ENCODE measurements around the gene SFTA2. TPM values are rescaled to one million over a fixed set of nuclear protein-coding genes. Genes with fewer than 3 reads are reported as not detected.

Gene SFTA2
- total and polyA plus RNA-seq, 4 donors: 65.4 to 2,392 (median 573) TPM

DNA sequence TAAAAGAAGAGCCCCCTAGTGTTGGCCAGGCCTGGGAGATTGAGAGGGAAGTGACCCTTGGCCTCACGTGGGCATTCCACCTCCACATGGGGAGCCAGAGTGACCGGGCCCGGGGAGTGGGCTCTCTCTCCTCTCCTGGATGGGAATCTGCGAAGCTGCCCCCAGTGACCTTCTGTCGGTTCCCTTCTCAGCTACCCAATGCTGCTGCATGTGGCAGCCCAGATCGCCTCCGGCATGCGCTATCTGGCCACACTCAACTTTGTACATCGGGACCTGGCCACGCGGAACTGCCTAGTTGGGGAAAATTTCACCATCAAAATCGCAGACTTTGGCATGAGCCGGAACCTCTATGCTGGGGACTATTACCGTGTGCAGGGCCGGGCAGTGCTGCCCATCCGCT is 34.1 kb downstream of the SFTA2 start:
- Histone ChIP-seq H3K4me1 (ENCODE audit: control insufficient read depth in 5 of 5, insufficient read depth in 5 of 5, low read length in 5 of 5) (no peaks in the 10 kb centered on the region), H3K27ac (ENCODE audit: low read depth in 1 of 2, low read length in 1 of 2) (no peak overlapping the region), H3K9ac (ENCODE audit: insufficient read depth in 1 of 2, low read length in 2 of 2) (no peak overlapping the region), H3K36me3 (ENCODE audit: control insufficient read depth in 4 of 4, insufficient read depth in 4 of 4, low read length in 4 of 4) (peaks cover 0 to 34% (median 21%) of the 10 kb centered on the region in 4 donors), H3K27me3 (ENCODE audit: control insufficient read depth in 3 of 3, insufficient read depth in 3 of 3, low read length in 2 of 3) (no peaks in the 10 kb centered on the region), H3K9me3 (ENCODE audit: control insufficient read depth in 4 of 4, insufficient read depth in 3 of 4, low read length in 3 of 4) (no peaks in the 10 kb centered on the region), H3K4me3 (no peak overlapping the region)
- ATAC-seq (ENCODE audit: insufficient read depth, low FRiP score): no peak
- WGBS, 2 donors: 90 to 95% methylated on average over 16 of the region's 16 CpGs
- TF ChIP-seq, protein P1, sequence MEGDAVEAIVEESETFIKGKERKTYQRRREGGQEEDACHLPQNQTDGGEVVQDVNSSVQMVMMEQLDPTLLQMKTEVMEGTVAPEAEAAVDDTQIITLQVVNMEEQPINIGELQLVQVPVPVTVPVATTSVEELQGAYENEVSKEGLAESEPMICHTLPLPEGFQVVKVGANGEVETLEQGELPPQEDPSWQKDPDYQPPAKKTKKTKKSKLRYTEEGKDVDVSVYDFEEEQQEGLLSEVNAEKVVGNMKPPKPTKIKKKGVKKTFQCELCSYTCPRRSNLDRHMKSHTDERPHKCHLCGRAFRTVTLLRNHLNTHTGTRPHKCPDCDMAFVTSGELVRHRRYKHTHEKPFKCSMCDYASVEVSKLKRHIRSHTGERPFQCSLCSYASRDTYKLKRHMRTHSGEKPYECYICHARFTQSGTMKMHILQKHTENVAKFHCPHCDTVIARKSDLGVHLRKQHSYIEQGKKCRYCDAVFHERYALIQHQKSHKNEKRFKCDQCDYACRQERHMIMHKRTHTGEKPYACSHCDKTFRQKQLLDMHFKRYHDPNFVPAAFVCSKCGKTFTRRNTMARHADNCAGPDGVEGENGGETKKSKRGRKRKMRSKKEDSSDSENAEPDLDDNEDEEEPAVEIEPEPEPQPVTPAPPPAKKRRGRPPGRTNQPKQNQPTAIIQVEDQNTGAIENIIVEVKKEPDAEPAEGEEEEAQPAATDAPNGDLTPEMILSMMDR (IDR thresholded peaks at IDR 0.05; ENCODE audit: control extremely low read depth, extremely low read depth): no peak
- DNase-seq: no peak

DNA sequence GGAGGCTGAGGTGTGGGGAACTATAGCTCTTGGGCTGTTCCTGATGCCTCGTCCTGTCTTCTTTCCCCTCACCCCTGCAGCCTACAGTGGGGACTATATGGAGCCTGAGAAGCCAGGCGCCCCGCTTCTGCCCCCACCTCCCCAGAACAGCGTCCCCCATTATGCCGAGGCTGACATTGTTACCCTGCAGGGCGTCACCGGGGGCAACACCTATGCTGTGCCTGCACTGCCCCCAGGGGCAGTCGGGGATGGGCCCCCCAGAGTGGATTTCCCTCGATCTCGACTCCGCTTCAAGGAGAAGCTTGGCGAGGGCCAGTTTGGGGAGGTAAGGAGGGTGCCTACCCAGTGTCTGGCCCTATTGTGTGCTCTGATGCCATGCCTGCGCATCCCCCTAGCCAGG is 35.4 kb downstream of the SFTA2 start:
- no peak overlapping the region for H3K27ac ChIP-seq (ENCODE audit: low read depth in 1 of 2, low read length in 1 of 2)
- peaks cover 0 to 34% (median 29%) of the 10 kb centered on the region in 4 donors for H3K36me3 ChIP-seq (ENCODE audit: control insufficient read depth in 4 of 4, insufficient read depth in 4 of 4, low read length in 4 of 4)
- TF ChIP-seq, protein P1 (IDR thresholded peaks at IDR 0.05; ENCODE audit: control extremely low read depth, extremely low read depth): no peak
- 91 to 97% methylated on average over 13 of the region's 13 CpGs for WGBS, 2 donors
- no peaks in the 10 kb centered on the region for H3K4me1 ChIP-seq (ENCODE audit: control insufficient read depth in 5 of 5, insufficient read depth in 5 of 5, low read length in 5 of 5)
- DNase-seq (no peak), ATAC-seq (ENCODE audit: insufficient read depth, low FRiP score) (no peak)
- no peaks in the 10 kb centered on the region for H3K9me3 ChIP-seq (ENCODE audit: control insufficient read depth in 4 of 4, insufficient read depth in 3 of 4, low read length in 3 of 4)
- H3K9ac ChIP-seq (ENCODE audit: insufficient read depth in 1 of 2, low read length in 2 of 2): no peak overlapping the region
- no peaks in the 10 kb centered on the region for H3K27me3 ChIP-seq (ENCODE audit: control insufficient read depth in 3 of 3, insufficient read depth in 3 of 3, low read length in 2 of 3)
- no peak overlapping the region for H3K4me3 ChIP-seq

DNA sequence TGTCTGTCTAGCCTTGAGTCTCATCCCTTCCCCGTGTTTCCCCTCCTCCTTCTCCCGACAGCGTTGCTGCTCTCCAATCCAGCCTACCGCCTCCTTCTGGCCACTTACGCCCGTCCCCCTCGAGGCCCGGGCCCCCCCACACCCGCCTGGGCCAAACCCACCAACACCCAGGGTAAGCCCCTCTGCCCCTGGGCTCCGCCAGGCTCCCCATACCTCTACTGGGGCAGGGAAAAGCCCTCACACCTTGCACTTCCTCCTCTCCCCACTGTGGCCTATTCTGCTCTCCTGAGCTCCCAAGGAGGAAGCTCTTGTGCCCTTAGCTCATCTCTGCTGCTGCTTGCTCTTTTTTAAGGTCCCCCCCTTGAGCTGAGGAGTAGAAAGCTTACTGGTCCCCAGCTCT is 36.6 kb downstream of the SFTA2 start:
- no peak overlapping the region for H3K4me3 ChIP-seq
- peaks cover 0 to 37% (median 32%) of the 10 kb centered on the region in 4 donors for H3K36me3 ChIP-seq (ENCODE audit: control insufficient read depth in 4 of 4, insufficient read depth in 4 of 4, low read length in 4 of 4)
- H3K27ac ChIP-seq (ENCODE audit: low read depth in 1 of 2, low read length in 1 of 2): no peak overlapping the region
- no peaks in the 10 kb centered on the region for H3K4me1 ChIP-seq (ENCODE audit: control insufficient read depth in 5 of 5, insufficient read depth in 5 of 5, low read length in 5 of 5)
- H3K9me3 ChIP-seq (ENCODE audit: control insufficient read depth in 4 of 4, insufficient read depth in 3 of 4, low read length in 3 of 4): no peaks in the 10 kb centered on the region
- 83 to 89% methylated on average over 10 of the region's 10 CpGs for WGBS, 2 donors
- TF ChIP-seq, protein P1 (IDR thresholded peaks at IDR 0.05; ENCODE audit: control extremely low read depth, extremely low read depth): no peak
- no peak overlapping the region for H3K9ac ChIP-seq (ENCODE audit: insufficient read depth in 1 of 2, low read length in 2 of 2)
- ATAC-seq (ENCODE audit: insufficient read depth, low FRiP score): no peak
- no peak for DNase-seq
- no peaks in the 10 kb centered on the region for H3K27me3 ChIP-seq (ENCODE audit: control insufficient read depth in 3 of 3, insufficient read depth in 3 of 3, low read length in 2 of 3)

DNA sequence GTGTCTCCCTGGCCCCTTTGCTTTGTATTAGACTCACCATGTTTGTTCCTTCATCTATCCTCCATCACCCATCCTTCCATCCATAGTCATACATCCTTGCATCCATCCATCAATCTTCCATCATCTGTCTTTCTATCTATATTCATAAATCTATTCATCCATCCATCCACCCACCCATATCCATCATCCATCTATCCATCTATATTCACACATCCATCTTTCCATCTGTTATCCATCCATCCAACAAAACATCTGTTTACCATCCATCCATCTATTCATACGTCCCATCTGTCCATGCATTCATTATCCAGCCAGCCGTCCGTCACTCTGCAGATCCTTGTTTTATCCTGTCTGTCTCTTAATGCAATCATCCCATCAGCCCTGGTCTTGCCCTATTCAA is 37.0 kb downstream of the SFTA2 start:
- ATAC-seq (ENCODE audit: insufficient read depth, low FRiP score): no peak
- Histone ChIP-seq H3K36me3 (ENCODE audit: control insufficient read depth in 4 of 4, insufficient read depth in 4 of 4, low read length in 4 of 4) (peaks cover 0 to 40% (median 34%) of the 10 kb centered on the region in 4 donors), H3K9me3 (ENCODE audit: control insufficient read depth in 4 of 4, insufficient read depth in 3 of 4, low read length in 3 of 4) (no peaks in the 10 kb centered on the region), H3K27me3 (ENCODE audit: control insufficient read depth in 3 of 3, insufficient read depth in 3 of 3, low read length in 2 of 3) (no peaks in the 10 kb centered on the region), H3K9ac (ENCODE audit: insufficient read depth in 1 of 2, low read length in 2 of 2) (no peak overlapping the region), H3K4me3 (no peak overlapping the region), H3K27ac (ENCODE audit: low read depth in 1 of 2, low read length in 1 of 2) (no peak overlapping the region), H3K4me1 (ENCODE audit: control insufficient read depth in 5 of 5, insufficient read depth in 5 of 5, low read length in 5 of 5) (no peaks in the 10 kb centered on the region)
- 92 to 98% methylated on average over 3 of the region's 3 CpGs for WGBS, 2 donors
- no peak for DNase-seq
- TF ChIP-seq, protein P1 (IDR thresholded peaks at IDR 0.05; ENCODE audit: control extremely low read depth, extremely low read depth): no peak

Data from lung (tissue), 12 donors.